ENCODE results near the gene CPNE6. TPM values are rescaled to one million over a fixed set of nuclear protein-coding genes. Genes with fewer than 3 reads are reported as not detected.

The CPNE6 gene
- total and polyA plus RNA-seq, 2 of the 13 experiments (the other 11 are each of a cell fraction or from before 2014, with no cell fraction given), result not detected

DNA sequence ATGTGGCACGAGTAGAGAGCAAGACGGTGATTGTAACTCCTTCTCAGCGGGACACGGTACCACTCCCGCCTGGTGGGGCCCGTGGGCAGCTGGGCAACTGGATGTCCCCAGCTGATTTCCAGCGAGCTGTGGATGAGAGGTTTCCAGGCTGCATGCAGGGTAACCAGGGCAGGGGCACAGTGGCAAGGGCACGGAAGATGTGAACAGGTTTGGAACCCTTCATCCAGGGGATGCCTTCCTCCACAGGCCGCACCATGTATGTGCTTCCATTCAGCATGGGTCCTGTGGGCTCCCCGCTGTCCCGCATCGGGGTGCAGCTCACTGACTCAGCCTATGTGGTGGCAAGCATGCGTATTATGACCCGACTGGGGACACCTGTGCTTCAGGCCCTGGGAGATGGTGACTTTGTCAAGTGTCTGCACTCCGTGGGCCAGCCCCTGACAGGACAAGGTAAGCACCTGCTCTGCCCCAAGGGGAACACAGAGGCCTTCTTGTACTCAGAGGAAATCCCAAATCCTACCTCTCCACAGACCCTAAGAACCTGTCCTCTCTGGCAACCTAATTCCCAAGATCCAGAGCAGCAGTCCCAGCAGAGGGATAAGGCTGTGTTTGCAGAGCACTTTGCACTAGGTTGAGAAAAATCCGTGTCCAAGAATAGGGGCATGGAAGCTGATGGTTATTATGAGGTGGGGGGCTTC lies 27.0 kb downstream of the CPNE6 start (continued):
- TF ChIP-seq, protein P1, sequence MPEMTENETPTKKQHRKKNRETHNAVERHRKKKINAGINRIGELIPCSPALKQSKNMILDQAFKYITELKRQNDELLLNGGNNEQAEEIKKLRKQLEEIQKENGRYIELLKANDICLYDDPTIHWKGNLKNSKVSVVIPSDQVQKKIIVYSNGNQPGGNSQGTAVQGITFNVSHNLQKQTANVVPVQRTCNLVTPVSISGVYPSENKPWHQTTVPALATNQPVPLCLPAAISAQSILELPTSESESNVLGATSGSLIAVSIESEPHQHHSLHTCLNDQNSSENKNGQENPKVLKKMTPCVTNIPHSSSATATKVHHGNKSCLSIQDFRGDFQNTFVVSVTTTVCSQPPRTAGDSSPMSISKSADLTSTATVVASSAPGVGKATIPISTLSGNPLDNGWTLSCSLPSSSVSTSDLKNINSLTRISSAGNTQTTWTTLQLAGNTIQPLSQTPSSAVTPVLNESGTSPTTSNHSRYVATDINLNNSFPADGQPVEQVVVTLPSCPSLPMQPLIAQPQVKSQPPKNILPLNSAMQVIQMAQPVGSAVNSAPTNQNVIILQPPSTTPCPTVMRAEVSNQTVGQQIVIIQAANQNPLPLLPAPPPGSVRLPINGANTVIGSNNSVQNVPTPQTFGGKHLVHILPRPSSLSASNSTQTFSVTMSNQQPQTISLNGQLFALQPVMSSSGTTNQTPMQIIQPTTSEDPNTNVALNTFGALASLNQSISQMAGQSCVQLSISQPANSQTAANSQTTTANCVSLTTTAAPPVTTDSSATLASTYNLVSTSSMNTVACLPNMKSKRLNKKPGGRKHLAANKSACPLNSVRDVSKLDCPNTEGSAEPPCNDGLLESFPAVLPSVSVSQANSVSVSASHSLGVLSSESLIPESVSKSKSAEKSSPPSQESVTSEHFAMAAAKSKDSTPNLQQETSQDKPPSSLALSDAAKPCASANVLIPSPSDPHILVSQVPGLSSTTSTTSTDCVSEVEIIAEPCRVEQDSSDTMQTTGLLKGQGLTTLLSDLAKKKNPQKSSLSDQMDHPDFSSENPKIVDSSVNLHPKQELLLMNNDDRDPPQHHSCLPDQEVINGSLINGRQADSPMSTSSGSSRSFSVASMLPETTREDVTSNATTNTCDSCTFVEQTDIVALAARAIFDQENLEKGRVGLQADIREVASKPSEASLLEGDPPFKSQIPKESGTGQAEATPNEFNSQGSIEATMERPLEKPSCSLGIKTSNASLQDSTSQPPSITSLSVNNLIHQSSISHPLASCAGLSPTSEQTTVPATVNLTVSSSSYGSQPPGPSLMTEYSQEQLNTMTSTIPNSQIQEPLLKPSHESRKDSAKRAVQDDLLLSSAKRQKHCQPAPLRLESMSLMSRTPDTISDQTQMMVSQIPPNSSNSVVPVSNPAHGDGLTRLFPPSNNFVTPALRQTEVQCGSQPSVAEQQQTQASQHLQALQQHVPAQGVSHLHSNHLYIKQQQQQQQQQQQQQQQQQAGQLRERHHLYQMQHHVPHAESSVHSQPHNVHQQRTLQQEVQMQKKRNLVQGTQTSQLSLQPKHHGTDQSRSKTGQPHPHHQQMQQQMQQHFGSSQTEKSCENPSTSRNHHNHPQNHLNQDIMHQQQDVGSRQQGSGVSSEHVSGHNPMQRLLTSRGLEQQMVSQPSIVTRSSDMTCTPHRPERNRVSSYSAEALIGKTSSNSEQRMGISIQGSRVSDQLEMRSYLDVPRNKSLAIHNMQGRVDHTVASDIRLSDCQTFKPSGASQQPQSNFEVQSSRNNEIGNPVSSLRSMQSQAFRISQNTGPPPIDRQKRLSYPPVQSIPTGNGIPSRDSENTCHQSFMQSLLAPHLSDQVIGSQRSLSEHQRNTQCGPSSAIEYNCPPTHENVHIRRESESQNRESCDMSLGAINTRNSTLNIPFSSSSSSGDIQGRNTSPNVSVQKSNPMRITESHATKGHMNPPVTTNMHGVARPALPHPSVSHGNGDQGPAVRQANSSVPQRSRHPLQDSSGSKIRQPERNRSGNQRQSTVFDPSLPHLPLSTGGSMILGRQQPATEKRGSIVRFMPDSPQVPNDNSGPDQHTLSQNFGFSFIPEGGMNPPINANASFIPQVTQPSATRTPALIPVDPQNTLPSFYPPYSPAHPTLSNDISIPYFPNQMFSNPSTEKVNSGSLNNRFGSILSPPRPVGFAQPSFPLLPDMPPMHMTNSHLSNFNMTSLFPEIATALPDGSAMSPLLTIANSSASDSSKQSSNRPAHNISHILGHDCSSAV (CRISPR knock-in tag; IDR thresholded peaks at IDR 0.05; ENCODE audit: borderline replicate concordance), result no peak
- peak; percentile 31; the same call in 1 of the 2 replicates for TF ChIP-seq ZNF768 (CRISPR knock-in tag; IDR thresholded peaks at IDR 0.05)
- peak; percentile 46 for TF ChIP-seq RBM22 (optimal IDR thresholded peaks at IDR 0.05; ENCODE audit: low read length)
- TF ChIP-seq ZNF407 (CRISPR knock-in tag; IDR thresholded peaks at IDR 0.05; ENCODE audit: not compliant biosample characterization), result peak; percentile 28
- no peak for TF ChIP-seq ZNF136 (CRISPR knock-in tag; IDR thresholded peaks at IDR 0.05; ENCODE audit: low read depth)
- TF ChIP-seq POGK (CRISPR knock-in tag; conservative IDR thresholded peaks at IDR 0.05), result no peak
- 0 out of 2 replicates have a peak, but pooled peaks have one; percentile 72 for TF ChIP-seq HOXD1 (CRISPR knock-in tag; IDR thresholded peaks at IDR 0.05)
- 0 out of 2 replicates have a peak, but pooled peaks have one; percentile 57 for TF ChIP-seq ZNF350 (CRISPR knock-in tag; IDR thresholded peaks at IDR 0.05; ENCODE audit: borderline replicate concordance, low read depth)
- TF ChIP-seq PRPF4 (IDR thresholded peaks at IDR 0.05; ENCODE audit: low read depth, low read length, poor library complexity, severe bottlenecking), result no peak

Measured in HepG2 (cell line).